Stimulated activated CD4-positive, alpha-beta T cell treated with anti-CD3 and anti-CD28 coated beads, Interleukin-12 subunit alpha, Interleukin-12 subunit beta, amount 100 ng/mL, for 48 hours (primary cell): Measurements from ENCODE around the gene LRRC74A.

ENCODE experiments used
- DNase-seq, 3 donors: peaks; one replicate each; pipeline ENCODE4 v3.0.0-alpha.2; 2020; ENCODE audit warnings: low read depth in 2 of 3, low spot score in 1 of 3

The LRRC74A gene

GRCh38 chr14:76844223-76844622, 18.0 kb downstream of the LRRC74A start:
- DNase-seq: peak; percentile 50 to 58 (median 53)

GRCh38 chr14:76846331-76847047, 20.3 kb downstream of the LRRC74A start:
- no peak for DNase-seq

DNA sequence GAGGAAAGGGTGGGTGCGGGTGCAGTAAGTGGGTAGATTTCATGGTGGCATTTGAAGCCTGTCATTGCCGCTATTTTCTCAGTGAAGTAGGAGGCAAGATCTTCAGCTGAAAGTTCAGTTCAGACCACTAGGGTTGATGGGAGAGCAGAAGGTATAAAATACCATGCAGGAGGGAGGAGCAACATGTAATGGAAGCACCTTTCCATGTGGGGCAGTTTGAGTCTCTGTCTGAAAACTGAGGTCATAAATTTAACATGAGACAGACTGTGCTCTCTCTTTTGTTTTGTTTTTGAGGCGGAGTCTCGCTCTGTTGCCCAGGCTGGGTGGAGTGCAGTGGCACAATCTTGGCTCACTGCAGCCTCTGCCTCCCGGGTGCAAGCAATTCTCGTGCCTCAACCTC, 22.7 kb downstream of the LRRC74A start:
- DNase-seq: no peak

DNA sequence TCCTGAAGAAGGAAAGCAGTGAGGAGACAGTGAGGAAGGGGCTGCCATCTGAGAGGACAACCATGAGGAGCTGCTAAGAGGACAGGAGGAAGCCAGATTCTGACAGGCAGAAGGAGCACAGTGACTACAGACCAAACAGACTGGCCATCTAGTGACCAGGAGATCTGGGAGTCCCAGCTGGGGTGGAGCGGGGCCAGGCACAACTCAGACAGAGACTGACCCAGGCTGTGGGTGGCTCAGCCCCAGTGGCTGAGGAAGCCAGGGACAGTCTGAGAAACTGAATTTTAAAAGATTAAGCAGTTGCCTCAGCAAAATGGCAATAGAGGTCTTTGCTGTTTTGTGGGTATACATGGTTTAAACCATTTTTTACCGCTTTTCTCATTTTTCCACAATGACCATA, 28.9 kb downstream of the LRRC74A start:
- no peak for DNase-seq

- no peak for DNase-seq
Observed at GRCh38 chr14:76856769-76857168, 30.6 kb downstream of the LRRC74A start.

DNA sequence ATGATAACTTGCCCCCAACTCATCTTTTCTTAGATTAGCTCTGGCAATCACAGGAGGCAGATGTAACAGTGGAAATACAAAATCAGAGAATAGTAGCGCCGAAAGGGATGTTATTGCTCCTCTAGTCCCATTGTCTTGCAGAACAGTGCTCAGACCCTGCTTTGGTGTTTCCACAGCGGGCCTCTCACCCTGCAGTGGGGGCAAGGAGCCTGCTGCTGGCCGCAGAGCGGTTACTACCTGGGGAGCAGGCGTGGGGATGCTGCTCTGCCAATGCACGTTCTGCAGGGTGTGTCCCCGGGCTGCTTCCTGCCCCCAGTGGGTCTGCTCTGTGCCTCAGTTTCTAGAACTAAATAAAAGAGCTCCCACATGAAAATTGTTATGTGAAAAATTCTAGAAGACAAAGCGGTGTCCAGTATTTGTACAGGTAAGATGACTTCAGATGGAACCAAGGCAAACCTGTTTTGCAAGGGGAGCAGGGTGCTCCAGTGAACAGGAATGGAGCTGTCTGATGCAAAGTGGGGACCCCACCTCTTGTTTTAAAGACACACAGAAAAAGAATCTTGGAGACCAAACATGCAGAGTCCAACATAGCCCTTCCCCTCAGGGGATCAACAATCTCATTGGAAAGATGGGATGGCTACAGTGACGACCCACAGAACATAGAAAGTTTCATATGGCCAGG, 35.5 kb downstream of the LRRC74A start:
- no peak for DNase-seq

DNA sequence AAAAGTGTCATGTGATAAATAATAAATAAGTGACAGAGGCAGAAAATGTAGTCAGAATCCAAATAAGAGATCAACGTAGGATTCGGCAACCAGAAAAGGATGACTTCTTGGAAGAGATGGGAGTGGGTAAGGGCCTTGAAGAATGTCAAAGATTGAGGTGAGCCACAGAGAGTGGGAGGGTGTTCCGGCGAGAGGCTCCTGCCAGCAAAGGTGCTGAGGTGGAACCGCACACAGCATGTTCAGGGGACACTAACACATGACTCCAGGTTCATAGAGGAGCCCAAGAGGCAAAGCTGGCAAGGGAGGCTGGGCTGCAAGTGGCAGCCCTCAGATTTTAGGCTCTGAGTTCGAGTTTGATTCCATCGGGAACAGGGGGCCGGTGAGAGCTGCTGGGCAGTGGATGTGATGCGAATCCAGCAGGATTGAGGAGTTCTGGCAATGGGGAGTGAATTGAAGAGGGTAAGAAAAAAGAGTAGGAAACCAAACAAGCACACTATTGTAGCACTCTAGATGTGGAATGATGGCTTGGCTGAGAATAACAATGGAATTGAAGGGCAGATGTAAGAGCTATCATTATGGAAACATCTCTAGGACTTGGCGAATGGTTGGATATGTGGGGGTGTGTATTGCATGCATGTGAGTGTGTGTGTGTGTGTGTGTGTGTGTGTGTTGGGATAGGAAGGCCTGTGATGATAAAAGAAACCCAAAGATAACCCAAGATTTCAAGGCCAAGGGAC, 36.5 kb downstream of the LRRC74A start:
- DNase-seq: no peak

GRCh38 chr14:76863724-76864407, 37.7 kb downstream of the LRRC74A start:
- DNase-seq: no peak

DNA sequence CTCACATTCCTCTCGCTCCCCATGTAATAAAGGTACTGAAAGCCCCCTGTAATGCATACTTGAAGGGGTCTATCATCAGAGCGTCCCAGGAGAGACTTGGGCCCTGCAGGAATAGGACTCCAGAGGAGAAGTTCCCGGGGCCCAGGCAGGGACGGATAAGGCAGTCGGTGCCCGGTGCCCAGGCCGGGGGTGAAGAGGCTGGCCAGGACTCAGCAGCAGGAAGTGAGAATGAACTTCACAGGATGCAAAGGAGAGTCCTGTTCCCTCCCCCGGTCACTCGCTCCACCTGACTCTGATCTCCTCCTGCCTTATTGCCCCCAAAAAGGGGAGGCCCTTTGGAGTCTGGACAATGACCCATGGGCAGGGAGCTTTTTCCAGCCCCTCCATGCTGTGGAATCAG, 40.2 kb downstream of the LRRC74A start:
- no peak for DNase-seq

GRCh38 chr14:76867516-76868453, 41.6 kb downstream of the LRRC74A start:
- no peak for DNase-seq

DNA sequence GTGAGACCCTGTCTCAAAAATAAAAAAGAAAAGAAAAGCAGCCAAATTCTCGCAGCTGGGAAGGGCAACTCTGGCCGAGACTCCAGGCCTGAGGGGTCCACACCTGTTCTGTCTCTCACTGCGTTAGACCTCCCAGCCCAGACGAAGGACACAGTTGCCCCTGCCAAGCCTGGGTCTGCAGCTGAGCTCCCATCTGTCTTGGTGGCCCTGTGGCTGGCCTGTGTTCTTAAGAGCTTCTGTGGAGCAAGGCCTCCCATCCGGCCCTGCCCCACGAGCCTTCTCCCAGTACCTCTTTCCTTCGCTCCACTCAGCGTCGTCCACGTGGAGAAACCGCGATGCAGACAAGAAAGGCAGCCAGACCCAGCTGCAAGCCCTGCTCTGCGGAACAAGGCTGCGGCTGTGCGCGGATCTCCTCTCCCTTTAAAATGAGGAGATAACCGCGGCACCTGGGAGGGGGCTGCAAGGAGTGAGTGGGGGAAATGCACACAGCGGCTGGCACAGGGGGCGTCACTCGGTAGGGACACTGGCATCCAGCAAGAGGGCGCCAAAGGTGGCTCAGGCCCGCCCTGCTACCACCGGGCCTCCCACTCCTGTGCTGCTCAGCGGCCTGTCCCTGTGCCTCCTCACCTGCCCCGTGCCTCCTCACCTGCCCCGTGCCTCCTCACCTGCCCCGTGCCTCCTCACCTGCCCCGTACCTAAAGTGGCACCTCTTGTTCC, 42.4 kb downstream of the LRRC74A start:
- DNase-seq: no peak

GRCh38 chr14:76870166-76870565, 44.0 kb downstream of the LRRC74A start:
- no peak for DNase-seq

DNA sequence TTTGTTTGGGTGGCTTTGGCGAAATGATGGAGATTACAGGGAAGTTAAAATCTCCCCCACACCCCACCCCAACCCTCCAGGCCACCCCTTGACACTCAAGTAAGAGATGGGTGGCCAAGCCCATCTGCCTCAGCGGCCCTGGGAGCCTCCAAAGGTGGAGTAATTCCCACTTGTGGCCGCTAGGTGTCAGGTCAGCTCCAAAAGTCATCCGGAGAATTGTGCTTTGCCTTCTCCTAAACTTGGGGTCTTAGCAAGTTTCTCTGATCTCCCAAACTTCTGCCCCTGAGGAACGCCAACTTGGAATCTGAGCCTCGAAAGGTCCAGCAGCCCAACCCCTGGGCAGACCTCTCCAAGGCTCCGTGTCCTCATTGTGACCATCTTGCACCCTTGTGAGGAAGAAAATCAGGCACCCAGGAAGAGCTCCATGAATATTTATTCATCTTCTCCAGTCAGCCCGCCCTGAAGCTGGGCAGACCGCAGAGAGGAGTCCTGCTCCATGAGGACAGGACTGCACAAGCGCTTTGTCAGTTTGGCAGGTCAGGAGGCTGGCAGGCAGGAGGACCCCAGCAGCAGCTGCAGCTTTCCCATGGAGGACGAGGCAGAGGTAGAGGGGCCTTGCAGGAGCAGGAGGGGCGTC, 46.7 kb downstream of the LRRC74A start:
- DNase-seq: peak; percentile 33 to 63 (median 57)

DNA sequence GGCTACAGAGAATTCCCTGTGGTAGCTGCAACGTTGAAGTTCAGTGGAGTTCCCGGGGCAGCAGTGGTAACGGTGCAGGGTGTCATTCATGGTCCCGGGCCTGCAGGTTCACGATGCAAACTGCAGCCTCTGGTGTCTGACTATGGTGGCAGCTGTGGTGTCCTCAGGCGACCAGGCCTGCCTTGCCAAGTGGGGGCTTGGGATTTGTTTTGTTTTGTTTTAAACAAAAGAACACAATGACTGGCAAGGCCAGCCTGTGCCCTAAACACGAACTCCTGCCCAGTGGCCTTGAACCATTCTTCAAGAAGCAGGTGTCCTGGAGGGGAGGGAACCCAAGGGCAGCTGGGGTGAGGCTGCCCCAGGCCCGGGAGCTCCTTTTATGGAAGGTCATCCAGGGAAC, 48.5 kb downstream of the LRRC74A start:
- no peak for DNase-seq

GRCh38 chr14:76876076-76876475, 49.9 kb downstream of the LRRC74A start:
- DNase-seq: peak; percentile 26 to 30 (median 27)

DNA sequence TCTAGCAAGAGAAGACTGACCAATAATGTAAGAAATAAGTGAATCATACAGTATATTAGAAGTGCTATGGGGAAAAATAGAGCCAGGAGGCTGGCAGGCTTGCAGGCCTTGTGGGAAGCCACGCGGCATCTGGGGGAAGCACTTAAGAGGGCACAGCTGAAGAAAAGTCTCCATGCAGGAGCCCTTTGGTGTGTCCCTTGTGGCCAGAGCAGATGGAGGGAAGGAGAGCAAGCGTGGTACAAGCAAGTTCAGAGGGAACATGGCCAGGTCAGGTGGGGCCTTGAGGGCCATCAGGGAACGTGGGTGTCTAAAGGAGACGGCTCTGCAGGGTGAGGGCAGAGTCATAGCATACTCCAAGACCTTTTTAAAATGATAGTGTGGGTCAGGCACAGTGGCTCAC, 51.7 kb downstream of the LRRC74A start:
- no peak for DNase-seq

DNA sequence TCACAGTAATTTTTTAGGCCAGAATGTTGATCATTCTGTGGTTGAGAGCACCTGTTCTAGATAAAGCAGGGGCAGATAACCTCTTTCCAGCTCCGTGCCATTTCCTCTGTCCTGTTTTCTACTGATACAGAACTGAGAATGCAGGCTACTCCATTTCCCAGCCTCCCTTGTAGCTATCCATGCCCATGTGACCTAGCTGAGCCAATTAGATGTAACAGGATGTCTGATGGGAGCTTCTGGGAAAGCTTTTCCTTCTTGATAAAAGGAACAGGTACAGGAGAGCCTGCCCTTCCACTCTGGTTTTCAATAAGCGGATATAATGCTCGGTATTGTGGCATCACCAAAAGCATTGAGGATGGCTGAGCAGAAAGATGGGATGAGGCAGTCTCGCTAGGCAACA, 54.2 kb downstream of the LRRC74A start:
- DNase-seq: no peak

- DNase-seq: no peak
Observed at GRCh38 chr14:76881348-76881747, 55.1 kb downstream of the LRRC74A start.

DNA sequence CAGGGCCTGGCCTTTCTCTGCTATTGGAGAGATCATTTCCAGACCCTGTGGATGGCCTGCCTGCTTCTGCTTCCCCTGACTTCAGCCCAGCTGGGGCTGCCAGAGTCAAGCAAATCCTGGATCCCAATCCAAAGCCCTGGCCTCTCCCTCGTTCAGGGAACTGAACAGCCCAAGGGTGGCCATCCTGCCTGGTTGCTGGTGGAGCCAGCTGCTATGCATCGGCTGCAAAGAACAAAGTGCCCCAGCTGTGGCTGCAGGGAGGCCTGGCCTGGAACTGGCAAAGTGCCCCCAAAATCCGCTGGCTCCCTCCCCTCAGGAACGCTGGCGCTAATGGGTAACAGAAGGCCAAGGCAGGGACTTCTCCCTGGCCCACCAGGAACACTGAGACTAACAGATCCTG, 56.4 kb downstream of the LRRC74A start:
- DNase-seq: no peak
